GM12864 (cell line): ENCODE measurements around the gene KRT6C.

Experiments
- DNase-seq: peaks from one replicate; pipeline ENCODE4 v3.0.0-alpha.2; 2011; ENCODE audit warnings: low read depth
- H3K4me3 ChIP-seq: 2 replicates; pipeline ENCODE4 v1.5.1; 2011; ENCODE audit warnings: mild to moderate bottlenecking, low read depth, low read length, control low read depth
- CTCF ChIP-seq: IDR thresholded peaks from 2 replicates; pipeline ENCODE4 v1.5.1; 2011; ENCODE audit warnings: low read depth, mild to moderate bottlenecking, moderate library complexity, low read length, control low read depth, inconsistent platforms; ENCODE audit errors: missing control alignments

Gene KRT6C

GRCh38 chr12:52438305-52439301, 35.0 kb downstream of the KRT6C start:
- DNase-seq: no peak
- TF ChIP-seq CTCF: no peak
- H3K4me3 ChIP-seq: no peak overlapping the region

DNA sequence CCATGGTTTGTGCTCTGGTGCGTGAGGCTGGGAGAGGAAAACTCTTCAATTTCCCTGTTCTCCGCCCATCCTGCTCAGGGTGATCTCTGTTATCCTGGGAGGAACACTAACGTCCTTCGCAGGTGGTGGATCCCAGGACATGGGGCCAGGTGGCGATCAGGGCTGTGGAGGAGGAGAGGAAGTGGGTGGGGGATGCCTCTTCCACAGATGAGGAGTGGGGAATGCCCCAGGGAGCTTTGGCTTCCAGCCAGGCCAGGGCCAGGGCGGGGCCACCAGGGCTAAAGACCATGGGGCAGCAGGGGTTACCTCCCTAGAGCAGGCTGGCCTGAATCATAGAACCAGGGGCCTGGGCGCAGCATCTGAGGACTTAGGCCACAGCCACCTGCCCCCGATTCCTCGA, 36.1 kb downstream of the KRT6C start:
- TF ChIP-seq CTCF: no peak
- no peak overlapping the region for H3K4me3 ChIP-seq
- no peak for DNase-seq

DNA sequence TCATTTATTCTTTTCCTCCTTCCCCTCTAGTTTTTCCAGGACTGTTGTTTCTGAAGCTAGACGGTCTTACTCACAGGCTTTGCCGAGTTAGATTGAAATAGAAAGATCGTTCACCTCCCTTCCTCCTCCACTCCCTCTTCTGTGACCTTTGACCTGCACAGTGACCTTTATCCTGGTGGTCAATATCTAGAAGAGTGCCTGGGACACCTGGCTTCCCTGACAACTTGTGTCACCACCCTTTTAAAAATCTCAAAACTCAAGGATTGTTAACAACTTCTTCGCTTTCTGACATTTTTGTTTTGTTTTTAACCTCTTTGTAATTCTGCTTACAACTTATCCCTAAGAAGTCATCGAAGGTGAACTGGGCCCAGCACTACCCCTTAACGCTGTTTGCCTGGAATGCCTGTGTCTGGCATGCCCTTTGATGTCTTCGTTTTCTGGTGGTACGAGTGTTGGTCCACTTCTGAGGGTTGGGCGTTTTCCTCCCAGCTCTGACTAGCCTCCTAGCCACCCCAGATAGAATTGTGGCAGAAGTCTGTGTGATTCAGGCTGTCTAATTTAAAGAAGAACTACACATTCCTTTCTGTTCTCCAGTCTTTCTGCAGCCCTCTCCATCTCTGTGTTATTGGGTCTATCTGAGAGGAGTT, 36.7 kb downstream of the KRT6C start:
- no peak overlapping the region for H3K4me3 ChIP-seq
- no peak for TF ChIP-seq CTCF
- DNase-seq: no peak

GRCh38 chr12:52436000-52436827, 37.4 kb downstream of the KRT6C start:
- TF ChIP-seq CTCF: no peak
- no peak for DNase-seq
- no peak overlapping the region for H3K4me3 ChIP-seq

DNA sequence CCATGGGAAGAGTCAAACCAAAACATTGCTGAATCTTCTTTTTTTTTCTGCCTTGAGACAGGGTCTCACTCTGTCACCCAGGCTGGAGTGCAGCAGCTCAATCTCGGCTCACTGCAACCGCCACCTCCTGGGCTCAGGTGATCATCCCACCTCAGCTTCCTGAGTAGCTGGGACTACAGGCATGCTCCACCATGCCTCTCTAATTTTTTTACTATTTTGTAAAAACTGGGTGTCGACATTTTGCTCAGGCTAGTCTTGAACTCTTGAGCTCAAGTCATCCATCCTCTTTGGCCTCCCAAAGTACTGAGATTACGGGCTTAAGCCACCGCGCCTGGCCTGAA, 38.0 kb downstream of the KRT6C start:
- DNase-seq: no peak
- TF ChIP-seq CTCF: no peak
- H3K4me3 ChIP-seq: no peak overlapping the region

GRCh38 chr12:52434760-52435530, 38.7 kb downstream of the KRT6C start:
- no peak for DNase-seq
- no peak overlapping the region for H3K4me3 ChIP-seq
- TF ChIP-seq CTCF: no peak
